SK-N-SH treated with all-trans-retinoic acid at 6 μM for 48 hours (cell line): Measurements from ENCODE around the gene LYPD5.
A peak's percentile ranks its signal among the peaks of the same experiment; 100 is the strongest.

ENCODE experiments used
- ATAC-seq: fragments of 200-7000 bp; cut with Tn5 transposase; 3 replicates; pipeline ENCODE4 v1.9.1; 2020; ENCODE audit warnings: mild to moderate bottlenecking, moderate library complexity
- BACH2 ChIP-seq: fragments of 250-450 bp; sonication (Bioruptor Pico); IDR thresholded peaks from 2 replicates; pipeline ENCODE4 v1.9.0; 2021; ENCODE audit warnings: mild to moderate bottlenecking, borderline replicate concordance
- CSDC2 ChIP-seq: fragments of 250-450 bp; sonication (Bioruptor Pico); IDR thresholded peaks from 2 replicates; pipeline ENCODE4 v1.5.0; 2020; ENCODE audit warnings: mild to moderate bottlenecking, moderate library complexity
- ESRRG ChIP-seq: fragments of 250-450 bp; sonication (Bioruptor Pico); IDR thresholded peaks from 2 replicates; pipeline ENCODE4 v1.6.1; 2021; ENCODE audit warnings: mild to moderate bottlenecking
- GLIS3 ChIP-seq: fragments of 250-450 bp; sonication (Bioruptor Pico); IDR thresholded peaks from 2 replicates; pipeline ENCODE4 v1.5.0; 2020; ENCODE audit warnings: mild to moderate bottlenecking, moderate library complexity
- ISL1 ChIP-seq: fragments of 250-450 bp; sonication (Bioruptor Pico); IDR thresholded peaks from 2 replicates; pipeline ENCODE4 v2.1.2; 2022; ENCODE audit warnings: mild to moderate bottlenecking, moderate library complexity
- OSR1 ChIP-seq: fragments of 250-450 bp; sonication (Bioruptor Pico); IDR thresholded peaks from 2 replicates; pipeline ENCODE4 v1.8.0; 2022; ENCODE audit warnings: moderate library complexity, mild to moderate bottlenecking, inconsistent platforms
- PPARA ChIP-seq: fragments of 250-450 bp; sonication (Bioruptor Pico); IDR thresholded peaks from 2 replicates; pipeline ENCODE4 v1.5.0; 2020; ENCODE audit warnings: mild to moderate bottlenecking, borderline replicate concordance
- RARB ChIP-seq: fragments of 250-450 bp; sonication (Bioruptor Pico); IDR thresholded peaks from 2 replicates; pipeline ENCODE4 v1.8.0; 2021; ENCODE audit warnings: mild to moderate bottlenecking, moderate library complexity
- SNAI2 ChIP-seq: fragments of 250-450 bp; sonication (Bioruptor Pico); IDR thresholded peaks from 2 replicates; pipeline ENCODE4 v1.5.0; 2020; ENCODE audit warnings: mild to moderate bottlenecking, moderate library complexity
- TCF4 ChIP-seq: fragments of 250-450 bp; sonication (Bioruptor Pico); IDR thresholded peaks from 2 replicates; pipeline ENCODE4 v1.8.0; 2021; ENCODE audit warnings: mild to moderate bottlenecking, moderate library complexity, borderline replicate concordance
- ZC3H10 ChIP-seq: fragments of 250-450 bp; sonication (Bioruptor Pico); IDR thresholded peaks from 2 replicates; pipeline ENCODE4 v1.5.1; 2021; ENCODE audit warnings: mild to moderate bottlenecking, moderate library complexity
- ZFP3 ChIP-seq: fragments of 250-450 bp; sonication (Bioruptor Pico); IDR thresholded peaks from 2 replicates; pipeline ENCODE4 v1.5.0; 2020; ENCODE audit warnings: mild to moderate bottlenecking, moderate library complexity
- ZNF565 ChIP-seq: fragments of 450-650 bp; formaldehyde crosslinking; conservative IDR thresholded peaks from 2 replicates; pipeline ENCODE4 v1.5.0; 2020; ENCODE audit warnings: low read depth, mild to moderate bottlenecking, moderate library complexity
- ZNF70 ChIP-seq: fragments of 450-650 bp; formaldehyde crosslinking; IDR thresholded peaks from 2 replicates; pipeline ENCODE4 v1.5.0; 2020; ENCODE audit warnings: mild to moderate bottlenecking, moderate library complexity
- ZNF8 ChIP-seq: fragments of 450-650 bp; formaldehyde crosslinking; IDR thresholded peaks from 2 replicates; pipeline ENCODE4 v1.5.0; 2020; ENCODE audit warnings: mild to moderate bottlenecking, moderate library complexity
- TF ChIP-seq, protein P1 (sequence below): fragments of 250-450 bp; sonication (Bioruptor Pico); IDR thresholded peaks from 2 replicates; pipeline ENCODE4 v1.5.0; 2020; ENCODE audit warnings: mild to moderate bottlenecking, moderate library complexity
- TF ChIP-seq, protein P2 (sequence below): fragments of 250-450 bp; sonication (Bioruptor Pico); IDR thresholded peaks from 2 replicates; pipeline ENCODE4 v1.8.0; 2021; ENCODE audit warnings: low read depth, mild to moderate bottlenecking, moderate library complexity, borderline replicate concordance
- TF ChIP-seq, protein P3 (sequence below): fragments of 250-450 bp; sonication (Bioruptor Pico); IDR thresholded peaks from 2 replicates; pipeline ENCODE4 v1.5.1; 2021; ENCODE audit warnings: mild to moderate bottlenecking, moderate library complexity
- TF ChIP-seq, protein P4 (sequence below): fragments of 250-450 bp; sonication (Bioruptor Pico); IDR thresholded peaks from 2 replicates; pipeline ENCODE4 v1.5.1; 2020; ENCODE audit warnings: low read depth, mild to moderate bottlenecking, moderate library complexity
- TF ChIP-seq, protein P5 (sequence below): fragments of 250-450 bp; sonication (Bioruptor Pico); IDR thresholded peaks from 2 replicates; pipeline ENCODE4 v1.8.0; 2020; ENCODE audit warnings: mild to moderate bottlenecking, moderate library complexity, borderline replicate concordance

Gene LYPD5

DNA sequence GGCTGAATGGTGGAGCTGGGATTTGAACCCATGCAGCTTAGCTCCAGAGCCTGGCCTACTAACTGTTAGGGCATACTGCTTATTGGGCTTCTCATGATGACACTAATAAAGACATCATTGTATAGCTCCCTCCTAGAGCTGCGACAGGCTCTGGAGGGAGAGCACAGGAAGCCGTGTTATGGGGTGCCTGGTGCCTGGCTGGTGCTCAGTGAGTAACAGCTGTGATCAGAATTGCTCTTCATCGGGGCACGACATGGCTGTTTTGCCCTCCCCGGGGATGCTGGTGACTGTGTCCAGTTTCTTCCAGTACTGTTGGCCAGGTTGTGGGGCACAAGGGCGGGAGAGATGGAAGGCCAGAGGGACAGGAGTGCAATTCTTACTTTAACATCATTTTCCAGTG is 5.1 kb downstream of the LYPD5 start (continued):
- TF ChIP-seq, protein P1, sequence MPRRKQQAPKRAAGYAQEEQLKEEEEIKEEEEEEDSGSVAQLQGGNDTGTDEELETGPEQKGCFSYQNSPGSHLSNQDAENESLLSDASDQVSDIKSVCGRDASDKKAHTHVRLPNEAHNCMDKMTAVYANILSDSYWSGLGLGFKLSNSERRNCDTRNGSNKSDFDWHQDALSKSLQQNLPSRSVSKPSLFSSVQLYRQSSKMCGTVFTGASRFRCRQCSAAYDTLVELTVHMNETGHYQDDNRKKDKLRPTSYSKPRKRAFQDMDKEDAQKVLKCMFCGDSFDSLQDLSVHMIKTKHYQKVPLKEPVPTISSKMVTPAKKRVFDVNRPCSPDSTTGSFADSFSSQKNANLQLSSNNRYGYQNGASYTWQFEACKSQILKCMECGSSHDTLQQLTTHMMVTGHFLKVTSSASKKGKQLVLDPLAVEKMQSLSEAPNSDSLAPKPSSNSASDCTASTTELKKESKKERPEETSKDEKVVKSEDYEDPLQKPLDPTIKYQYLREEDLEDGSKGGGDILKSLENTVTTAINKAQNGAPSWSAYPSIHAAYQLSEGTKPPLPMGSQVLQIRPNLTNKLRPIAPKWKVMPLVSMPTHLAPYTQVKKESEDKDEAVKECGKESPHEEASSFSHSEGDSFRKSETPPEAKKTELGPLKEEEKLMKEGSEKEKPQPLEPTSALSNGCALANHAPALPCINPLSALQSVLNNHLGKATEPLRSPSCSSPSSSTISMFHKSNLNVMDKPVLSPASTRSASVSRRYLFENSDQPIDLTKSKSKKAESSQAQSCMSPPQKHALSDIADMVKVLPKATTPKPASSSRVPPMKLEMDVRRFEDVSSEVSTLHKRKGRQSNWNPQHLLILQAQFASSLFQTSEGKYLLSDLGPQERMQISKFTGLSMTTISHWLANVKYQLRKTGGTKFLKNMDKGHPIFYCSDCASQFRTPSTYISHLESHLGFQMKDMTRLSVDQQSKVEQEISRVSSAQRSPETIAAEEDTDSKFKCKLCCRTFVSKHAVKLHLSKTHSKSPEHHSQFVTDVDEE (CRISPR knock-in tag) = no peak
- TF ChIP-seq RARB = no peak

DNA sequence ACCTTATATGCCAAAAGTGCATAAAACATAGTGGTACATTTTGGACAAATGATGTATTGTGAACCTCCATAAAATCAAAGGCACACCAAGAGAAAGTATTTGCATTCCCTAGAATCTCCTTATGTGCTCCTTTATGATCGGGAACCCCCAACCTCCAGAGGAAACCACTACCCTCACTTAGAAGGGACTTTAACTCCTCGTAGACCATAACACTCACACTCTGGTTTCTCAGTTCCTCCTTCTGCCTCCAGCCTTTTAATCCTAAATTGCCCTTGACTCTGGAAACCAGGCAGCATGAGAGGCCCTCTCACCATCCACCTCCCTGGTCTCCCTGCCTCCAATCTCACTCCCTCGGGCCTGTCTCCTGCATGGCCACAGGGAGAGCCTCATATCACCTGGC is 11.7 kb downstream of the LYPD5 start:
- ATAC-seq = no peak
- TF ChIP-seq ZNF8 (CRISPR knock-in tag) (no peak), BACH2 (CRISPR knock-in tag) (no peak), RARB (no peak), GLIS3 (CRISPR knock-in tag) (no peak), PPARA (CRISPR knock-in tag) (no peak), ZNF70 (CRISPR knock-in tag) (no peak), OSR1 (CRISPR knock-in tag) (no peak), CSDC2 (CRISPR knock-in tag) (no peak), ZFP3 (no peak), TCF4 (no peak), ZNF565 (CRISPR knock-in tag) (no peak), ZC3H10 (CRISPR knock-in tag) (no peak), ISL1 (no peak), SNAI2 (no peak)
- TF ChIP-seq, protein P2, sequence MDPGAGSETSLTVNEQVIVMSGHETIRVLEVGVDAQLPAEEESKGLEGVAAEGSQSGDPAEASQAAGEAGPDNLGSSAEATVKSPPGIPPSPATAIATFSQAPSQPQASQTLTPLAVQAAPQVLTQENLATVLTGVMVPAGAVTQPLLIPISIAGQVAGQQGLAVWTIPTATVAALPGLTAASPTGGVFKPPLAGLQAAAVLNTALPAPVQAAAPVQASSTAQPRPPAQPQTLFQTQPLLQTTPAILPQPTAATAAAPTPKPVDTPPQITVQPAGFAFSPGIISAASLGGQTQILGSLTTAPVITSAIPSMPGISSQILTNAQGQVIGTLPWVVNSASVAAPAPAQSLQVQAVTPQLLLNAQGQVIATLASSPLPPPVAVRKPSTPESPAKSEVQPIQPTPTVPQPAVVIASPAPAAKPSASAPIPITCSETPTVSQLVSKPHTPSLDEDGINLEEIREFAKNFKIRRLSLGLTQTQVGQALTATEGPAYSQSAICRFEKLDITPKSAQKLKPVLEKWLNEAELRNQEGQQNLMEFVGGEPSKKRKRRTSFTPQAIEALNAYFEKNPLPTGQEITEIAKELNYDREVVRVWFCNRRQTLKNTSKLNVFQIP (CRISPR knock-in tag) = no peak
- TF ChIP-seq, protein P3, sequence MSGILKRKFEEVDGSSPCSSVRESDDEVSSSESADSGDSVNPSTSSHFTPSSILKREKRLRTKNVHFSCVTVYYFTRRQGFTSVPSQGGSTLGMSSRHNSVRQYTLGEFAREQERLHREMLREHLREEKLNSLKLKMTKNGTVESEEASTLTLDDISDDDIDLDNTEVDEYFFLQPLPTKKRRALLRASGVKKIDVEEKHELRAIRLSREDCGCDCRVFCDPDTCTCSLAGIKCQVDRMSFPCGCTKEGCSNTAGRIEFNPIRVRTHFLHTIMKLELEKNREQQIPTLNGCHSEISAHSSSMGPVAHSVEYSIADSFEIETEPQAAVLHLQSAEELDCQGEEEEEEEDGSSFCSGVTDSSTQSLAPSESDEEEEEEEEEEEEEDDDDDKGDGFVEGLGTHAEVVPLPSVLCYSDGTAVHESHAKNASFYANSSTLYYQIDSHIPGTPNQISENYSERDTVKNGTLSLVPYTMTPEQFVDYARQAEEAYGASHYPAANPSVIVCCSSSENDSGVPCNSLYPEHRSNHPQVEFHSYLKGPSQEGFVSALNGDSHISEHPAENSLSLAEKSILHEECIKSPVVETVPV (CRISPR knock-in tag) = no peak
- TF ChIP-seq, protein P1 (CRISPR knock-in tag) = no peak
- TF ChIP-seq, protein P4, sequence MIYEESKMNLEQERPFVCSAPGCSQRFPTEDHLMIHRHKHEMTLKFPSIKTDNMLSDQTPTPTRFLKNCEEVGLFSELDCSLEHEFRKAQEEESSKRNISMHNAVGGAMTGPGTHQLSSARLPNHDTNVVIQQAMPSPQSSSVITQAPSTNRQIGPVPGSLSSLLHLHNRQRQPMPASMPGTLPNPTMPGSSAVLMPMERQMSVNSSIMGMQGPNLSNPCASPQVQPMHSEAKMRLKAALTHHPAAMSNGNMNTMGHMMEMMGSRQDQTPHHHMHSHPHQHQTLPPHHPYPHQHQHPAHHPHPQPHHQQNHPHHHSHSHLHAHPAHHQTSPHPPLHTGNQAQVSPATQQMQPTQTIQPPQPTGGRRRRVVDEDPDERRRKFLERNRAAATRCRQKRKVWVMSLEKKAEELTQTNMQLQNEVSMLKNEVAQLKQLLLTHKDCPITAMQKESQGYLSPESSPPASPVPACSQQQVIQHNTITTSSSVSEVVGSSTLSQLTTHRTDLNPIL = no peak
- TF ChIP-seq, all 23 proteins: peak for 0

DNA sequence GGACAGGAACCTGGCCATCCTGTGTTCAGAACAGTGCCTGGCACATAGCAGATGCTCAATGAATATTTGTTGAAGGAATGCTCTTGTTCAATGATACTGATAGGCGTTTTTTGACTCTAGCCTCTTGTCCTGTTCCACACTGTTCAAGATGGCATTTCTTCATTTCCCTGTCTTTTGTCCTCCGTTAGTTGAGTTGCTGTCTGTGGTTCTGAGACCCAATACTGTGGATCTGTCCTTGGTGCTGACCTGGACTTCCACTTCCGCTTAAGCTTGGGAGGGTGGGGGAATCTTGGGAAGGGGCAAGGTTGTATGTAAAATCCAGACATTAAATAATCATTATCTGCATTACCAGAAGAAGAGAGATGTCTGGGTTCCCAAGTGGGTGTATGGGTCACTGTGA is 13.2 kb downstream of the LYPD5 start:
- TF ChIP-seq SNAI2 = peak; percentile 83; the same call in 1 of the 2 replicates
- no peak for TF ChIP-seq ESRRG (CRISPR knock-in tag)
- no peak for TF ChIP-seq GLIS3 (CRISPR knock-in tag)
- TF ChIP-seq, protein P5, sequence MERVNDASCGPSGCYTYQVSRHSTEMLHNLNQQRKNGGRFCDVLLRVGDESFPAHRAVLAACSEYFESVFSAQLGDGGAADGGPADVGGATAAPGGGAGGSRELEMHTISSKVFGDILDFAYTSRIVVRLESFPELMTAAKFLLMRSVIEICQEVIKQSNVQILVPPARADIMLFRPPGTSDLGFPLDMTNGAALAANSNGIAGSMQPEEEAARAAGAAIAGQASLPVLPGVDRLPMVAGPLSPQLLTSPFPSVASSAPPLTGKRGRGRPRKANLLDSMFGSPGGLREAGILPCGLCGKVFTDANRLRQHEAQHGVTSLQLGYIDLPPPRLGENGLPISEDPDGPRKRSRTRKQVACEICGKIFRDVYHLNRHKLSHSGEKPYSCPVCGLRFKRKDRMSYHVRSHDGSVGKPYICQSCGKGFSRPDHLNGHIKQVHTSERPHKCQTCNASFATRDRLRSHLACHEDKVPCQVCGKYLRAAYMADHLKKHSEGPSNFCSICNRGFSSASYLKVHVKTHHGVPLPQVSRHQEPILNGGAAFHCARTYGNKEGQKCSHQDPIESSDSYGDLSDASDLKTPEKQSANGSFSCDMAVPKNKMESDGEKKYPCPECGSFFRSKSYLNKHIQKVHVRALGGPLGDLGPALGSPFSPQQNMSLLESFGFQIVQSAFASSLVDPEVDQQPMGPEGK (CRISPR knock-in tag) = no peak
- TF ChIP-seq CSDC2 (CRISPR knock-in tag) = peak; percentile 83; the same call in 1 of the 2 replicates
- TF ChIP-seq, protein P2 (CRISPR knock-in tag) = no peak
- 0 out of 2 replicates have a peak, but pooled peaks have one; percentile 17 for TF ChIP-seq ISL1
- 0 out of 2 replicates have a peak, but pooled peaks have one; percentile 45 for TF ChIP-seq ZFP3
- ATAC-seq = no peak
